Cardiac fibroblast (primary cell): ENCODE measurements around the gene COL18A1.

Experiments
- DNase-seq, 2 donors: peaks; one replicate each; pipeline versions ENCODE4 v3.0.0 to v3.0.0-alpha.2; 2010; ENCODE audit warnings: low read depth in 2 of 2
- H3K4me3 ChIP-seq, 2 donors: replicated peaks in 1 of 2; 1 replicate in 1 of 2; 2 replicates in 1 of 2; pipeline ENCODE4 v1.5.1; 2011; ENCODE audit warnings: low read depth in 2 of 2, low read length in 2 of 2, mild to moderate bottlenecking in 2 of 2, moderate library complexity in 1 of 2
- CTCF ChIP-seq: IDR thresholded peaks from one replicate; pipeline ENCODE4 v1.5.1; 2011; ENCODE audit warnings: low read depth, mild to moderate bottlenecking, low read length, inconsistent platforms

COL18A1 gene

DNA sequence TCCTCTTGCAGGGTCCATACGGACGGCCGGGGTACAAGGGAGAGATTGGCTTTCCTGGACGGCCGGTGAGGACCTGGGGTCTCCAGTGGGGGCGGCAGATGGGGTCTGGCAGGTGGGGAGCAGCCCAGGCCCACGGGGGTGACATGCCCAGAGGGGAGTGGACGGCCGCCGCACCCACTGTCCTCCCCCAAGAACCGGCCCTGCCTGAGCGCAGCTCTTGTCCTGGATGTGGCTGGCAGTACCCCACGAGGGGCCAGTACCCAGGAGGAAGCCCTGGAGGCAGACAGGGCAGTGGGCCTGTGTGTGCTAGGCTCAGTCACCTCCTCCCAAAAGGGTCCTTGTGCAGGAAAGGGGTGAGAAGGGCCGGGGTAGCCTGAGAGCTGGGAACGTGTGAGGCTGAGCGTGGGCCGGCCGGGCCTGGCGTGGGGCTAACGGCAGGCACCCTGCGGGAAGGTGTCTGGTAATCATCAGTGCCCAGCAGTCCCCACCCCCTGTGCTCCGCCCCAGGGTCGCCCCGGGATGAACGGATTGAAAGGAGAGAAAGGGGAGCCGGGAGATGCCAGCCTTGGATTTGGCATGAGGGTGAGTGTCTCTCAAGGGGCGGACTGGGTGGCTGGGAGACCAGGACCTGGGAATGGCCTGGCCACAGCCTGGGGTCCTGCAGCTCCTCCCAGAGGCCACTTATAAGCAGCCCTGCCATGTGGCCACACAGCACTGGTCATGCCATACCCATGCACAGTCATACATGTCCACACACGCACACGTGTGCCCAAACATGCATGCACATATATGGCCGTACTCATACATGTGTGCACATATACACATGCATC is 90.1 kb downstream of the COL18A1 start:
- no peak overlapping the region for H3K4me3 ChIP-seq
- DNase-seq, result no peak
- TF ChIP-seq CTCF, result no peak

DNA sequence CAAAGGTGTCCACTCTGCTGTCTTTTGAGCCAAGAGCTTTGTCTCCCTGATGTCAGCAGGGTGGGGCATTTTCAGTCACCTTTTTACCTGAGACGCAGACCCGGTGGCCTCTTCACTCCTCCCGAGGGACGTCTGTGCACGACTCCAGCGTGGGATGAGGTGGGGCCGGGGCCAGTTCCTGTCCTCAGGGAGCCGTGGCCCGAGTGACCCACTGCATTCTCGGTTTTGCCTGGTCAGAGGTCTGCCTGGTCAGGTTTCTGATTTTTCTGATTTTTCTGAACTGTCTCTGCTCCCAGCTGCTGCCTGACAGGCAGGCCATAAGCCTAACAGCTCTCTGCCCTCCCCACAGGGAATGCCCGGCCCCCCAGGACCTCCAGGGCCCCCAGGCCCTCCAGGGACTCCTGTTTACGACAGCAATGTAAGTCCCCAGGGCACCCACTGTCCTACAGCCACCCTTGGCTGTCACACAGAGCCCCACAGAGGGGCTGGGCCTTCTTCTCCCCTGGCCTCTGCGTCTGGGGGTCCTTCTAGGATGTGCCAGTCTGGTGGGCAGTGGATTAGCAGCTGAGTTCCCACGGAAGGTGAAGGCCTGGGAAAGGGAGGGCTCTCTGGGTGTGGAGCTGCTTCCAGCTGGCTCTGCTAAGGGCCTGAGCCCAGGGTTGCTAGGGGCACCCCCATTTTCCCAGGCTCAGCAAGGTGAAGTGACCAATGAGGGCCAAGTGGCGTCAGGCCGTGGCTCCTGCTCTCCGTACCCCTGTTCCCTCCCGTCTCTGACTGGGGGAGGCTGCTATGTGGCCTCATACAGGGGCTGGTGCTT is 91.4 kb downstream of the COL18A1 start:
- no peak for TF ChIP-seq CTCF

GRCh38 chr21:45496968-45497845 is 92.2 kb downstream of the COL18A1 start:
- TF ChIP-seq CTCF, result no peak
- DNase-seq, result no peak

More for the DNA sequence above, 91.4 kb downstream of the COL18A1 start:
- DNase-seq, result no peak
- no peak overlapping the region for H3K4me3 ChIP-seq

GRCh38 chr21:45497846-45498645 is 93.1 kb downstream of the COL18A1 start:
- H3K4me3 ChIP-seq, result no peak overlapping the region
- no peak for TF ChIP-seq CTCF
- DNase-seq, result no peak

More at GRCh38 chr21:45496968-45497845, 92.2 kb downstream of the COL18A1 start:
- H3K4me3 ChIP-seq, result no peak overlapping the region

- TF ChIP-seq CTCF, result no peak
- DNase-seq, result no peak
- no peak overlapping the region for H3K4me3 ChIP-seq
Observed at GRCh38 chr21:45498646-45499000, 93.7 kb downstream of the COL18A1 start.
